Activated naive CD8-positive, alpha-beta T cell treated with anti-CD3 and anti-CD28 coated beads, Interleukin-2, amount 10 ng/mL, durations not matched to agents 7 days and 5 days (primary cell): ENCODE data around the gene RYR1. TPM values are rescaled to one million over a fixed set of nuclear protein-coding genes. Genes with fewer than 3 reads are reported as not detected.
"Not testable (repeated sequence)": the region's sequence is repeated elsewhere in the genome, so short reads cannot be mapped to it uniquely, and the experiment has no call there.

ENCODE experiments used
- ATAC-seq: fragments of 150-1000 bp; cut with Tn5 transposase; one replicate; pipeline ENCODE4 v1.10.0; 2021; ENCODE audit warnings: low read depth, moderate library complexity
- POLR2A ChIA-PET: fragments of 350-600 bp; sonication (Branson Sonifier 250); formaldehyde crosslinking; loops from one replicate; lab custom pipeline; 2021; ENCODE audit warnings: antibody characterized with exemption; lab: Charles Lee
- DNase-seq: peaks from one replicate; pipeline ENCODE4 v3.0.0; 2021
- H3K27ac Mint-ChIP-seq: one replicate; pipeline ENCODE4 v1.8.0; 2022; ENCODE audit warnings: mild to moderate bottlenecking, mixed read lengths
- H3K27me3 Mint-ChIP-seq: one replicate; pipeline ENCODE4 v1.8.0; 2022; ENCODE audit warnings: mild to moderate bottlenecking, moderate library complexity, mixed read lengths
- H3K36me3 Mint-ChIP-seq: one replicate; pipeline ENCODE4 v1.8.0; 2021; ENCODE audit warnings: mild to moderate bottlenecking, mixed read lengths
- H3K4me1 Mint-ChIP-seq: one replicate; pipeline ENCODE4 v1.8.0; 2021; ENCODE audit warnings: mixed read lengths
- H3K4me3 Mint-ChIP-seq: one replicate; pipeline ENCODE4 v1.8.0; 2022; ENCODE audit warnings: mild to moderate bottlenecking, moderate library complexity, mixed read lengths
- H3K9me3 Mint-ChIP-seq: one replicate; pipeline ENCODE4 v1.8.0; 2021; ENCODE audit warnings: mixed read lengths
- total RNA-seq, 2 experiments: library from RNA; stranded (reverse); gene quantifications; one replicate each; pipeline ENCODE4 v1.2.3, GENCODE V29; 2021

The RYR1 gene
- total RNA-seq, 2 experiments from 2014 or later, result 2.9 to 3.5 TPM

DNA sequence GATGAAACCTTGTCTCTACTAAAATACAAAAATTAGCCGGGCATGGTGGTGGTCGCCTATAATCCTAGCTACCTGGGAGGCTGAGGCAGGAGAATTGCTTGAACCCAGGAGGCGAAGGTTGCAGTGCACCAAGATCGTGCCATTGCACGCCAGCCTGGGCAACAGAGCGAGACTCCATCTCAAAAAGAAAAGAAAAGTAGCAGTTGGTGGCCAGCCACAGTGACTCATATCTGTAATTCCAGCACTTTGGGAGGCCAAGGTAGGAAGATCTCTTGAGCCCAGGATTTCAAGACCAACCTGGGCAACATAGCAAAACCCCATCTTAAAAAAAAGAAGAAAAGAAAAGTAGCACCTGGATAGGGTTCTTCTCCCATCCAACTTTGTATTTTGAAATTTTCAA, 79.7 kb downstream of the RYR1 start:
- not testable (repeated sequence) for H3K9me3 Mint-ChIP-seq, H3K36me3 Mint-ChIP-seq, ATAC-seq, DNase-seq
- peak overlapping the region; percentile 25 for H3K27ac Mint-ChIP-seq
- peaks cover 28% of the 10 kb centered on the region for H3K27me3 Mint-ChIP-seq
- POLR2A ChIA-PET, result interaction anchor here (1.1 to 2.1 kb wide), 2 partner anchors 25 to 106 kb away, joined by 3 to 5 read pairs; partner anchors contain the start of gene EIF3K
- peaks cover 21% of the 10 kb centered on the region for H3K4me1 Mint-ChIP-seq
- peak overlapping the region; percentile 20 for H3K4me3 Mint-ChIP-seq

DNA sequence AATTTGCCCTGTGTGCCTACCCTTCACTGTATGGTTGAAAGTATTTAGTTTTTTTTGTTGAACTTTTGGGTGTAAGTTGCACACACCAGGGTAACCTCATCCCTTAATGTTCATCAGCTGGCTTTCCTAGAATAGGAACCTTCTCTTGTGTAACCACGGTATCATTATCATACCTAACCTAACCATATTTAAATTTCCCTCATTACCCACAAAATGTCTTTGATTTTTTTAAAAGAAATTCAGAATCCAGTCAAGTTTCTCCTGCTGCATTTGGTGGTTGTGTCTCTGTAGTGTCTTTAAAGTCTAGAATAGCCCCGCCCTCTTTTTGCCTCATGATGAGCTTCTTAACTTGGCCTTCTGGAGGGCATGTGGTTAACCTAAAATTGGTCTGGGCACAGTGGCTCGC, 80.3 kb downstream of the RYR1 start:
- no peaks in the 10 kb centered on the region for H3K36me3 Mint-ChIP-seq
- H3K27me3 Mint-ChIP-seq, result peaks cover 24% of the 10 kb centered on the region
- H3K4me1 Mint-ChIP-seq, result peaks cover 21% of the 10 kb centered on the region
- ATAC-seq (peak; percentile 79), DNase-seq (no peak)
- POLR2A ChIA-PET, result interaction anchor here (0.5 to 2.1 kb wide), 11 partner anchors 25 to 605 kb away, joined by 3 to 13 read pairs (median 4); partner anchors contain the start of genes EIF3K, FAM98C and MAP4K1
- H3K4me3 Mint-ChIP-seq, result peak overlapping the region; percentile 20
- peak overlapping the region; percentile 26 for H3K27ac Mint-ChIP-seq
- no peaks in the 10 kb centered on the region for H3K9me3 Mint-ChIP-seq

GRCh38 chr19:38514812-38515633, 81.5 kb downstream of the RYR1 start:
- H3K27me3 Mint-ChIP-seq, result peaks cover 19% of the 10 kb centered on the region
- POLR2A ChIA-PET, result interaction anchor here (0.7 to 1.7 kb wide), 6 partner anchors 29 to 142 kb away, joined by 3 to 13 read pairs (median 3); partner anchors contain the start of genes FAM98C and MAP4K1
- peak overlapping the region; percentile 42 for H3K4me3 Mint-ChIP-seq
- H3K4me1 Mint-ChIP-seq, result peaks cover 21% of the 10 kb centered on the region
- H3K27ac Mint-ChIP-seq, result peak overlapping the region; percentile 69
- H3K9me3 Mint-ChIP-seq, result no peaks in the 10 kb centered on the region
- ATAC-seq (peak; percentile 64), DNase-seq (peak; percentile 89)
- H3K36me3 Mint-ChIP-seq, result no peaks in the 10 kb centered on the region

- Mint-ChIP-seq H3K36me3 (no peaks in the 10 kb centered on the region), H3K27ac (no peak overlapping the region), H3K4me3 (no peak overlapping the region), H3K27me3 (peaks cover 13% of the 10 kb centered on the region), H3K4me1 (peaks cover 21% of the 10 kb centered on the region), H3K9me3 (no peaks in the 10 kb centered on the region)
- POLR2A ChIA-PET, result interaction anchor here (0.8 kb wide), 1 partner anchor 119 kb away, joined by 3 read pairs; no protein-coding TSS in a partner anchor
- ATAC-seq (no peak), DNase-seq (no peak)
Observed at GRCh38 chr19:38515896-38516295, 82.4 kb downstream of the RYR1 start.

GRCh38 chr19:38516802-38517201, 83.3 kb downstream of the RYR1 start:
- H3K27me3 Mint-ChIP-seq, result peaks cover 6% of the 10 kb centered on the region
- ATAC-seq (no peak), DNase-seq (no peak)
- H3K4me3 Mint-ChIP-seq, result no peak overlapping the region
- H3K4me1 Mint-ChIP-seq, result peaks cover 19% of the 10 kb centered on the region
- H3K36me3 Mint-ChIP-seq, result no peaks in the 10 kb centered on the region
- POLR2A ChIA-PET, result interaction anchor here (0.6 kb wide), 1 partner anchor 53 kb away, joined by 3 read pairs; no protein-coding TSS in a partner anchor
- no peaks in the 10 kb centered on the region for H3K9me3 Mint-ChIP-seq
- H3K27ac Mint-ChIP-seq, result no peak overlapping the region

GRCh38 chr19:38517321-38517720, 83.8 kb downstream of the RYR1 start:
- Mint-ChIP-seq H3K27me3 (peaks cover 8% of the 10 kb centered on the region), H3K27ac (no peak overlapping the region), H3K9me3 (no peaks in the 10 kb centered on the region), H3K4me3 (no peak overlapping the region), H3K4me1 (peaks cover 19% of the 10 kb centered on the region), H3K36me3 (no peaks in the 10 kb centered on the region)
- DNase-seq (no peak), ATAC-seq (no peak)
- POLR2A ChIA-PET, result no interaction called here

DNA sequence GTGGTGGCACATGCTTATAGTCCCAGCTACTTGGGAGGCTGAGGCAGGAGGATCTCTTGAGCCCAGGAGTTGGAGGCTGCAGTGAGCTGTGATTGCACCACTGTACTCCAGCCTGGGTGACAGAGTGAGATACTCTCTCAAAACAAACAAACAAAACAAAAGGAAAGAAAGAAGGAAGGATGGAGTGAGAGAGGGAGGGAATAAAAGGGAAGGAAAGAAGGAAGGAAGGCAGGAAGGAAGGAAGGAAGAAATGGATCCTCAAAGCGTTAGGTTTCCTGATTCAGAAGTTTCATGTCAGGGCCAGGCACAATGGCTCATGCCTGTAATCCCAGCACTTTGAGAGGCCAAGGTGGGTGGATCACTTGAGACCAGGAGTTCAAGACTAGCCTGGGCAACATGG, 84.5 kb downstream of the RYR1 start:
- not testable (repeated sequence) for H3K9me3 Mint-ChIP-seq, H3K27me3 Mint-ChIP-seq, H3K4me3 Mint-ChIP-seq, H3K27ac Mint-ChIP-seq, DNase-seq, H3K36me3 Mint-ChIP-seq, ATAC-seq
- POLR2A ChIA-PET, result interaction anchor here (0.6 kb wide), 1 partner anchor 100 kb away, joined by 3 read pairs; the partner anchor contains the start of gene MAP4K1
- H3K4me1 Mint-ChIP-seq, result peaks cover 19% of the 10 kb centered on the region

DNA sequence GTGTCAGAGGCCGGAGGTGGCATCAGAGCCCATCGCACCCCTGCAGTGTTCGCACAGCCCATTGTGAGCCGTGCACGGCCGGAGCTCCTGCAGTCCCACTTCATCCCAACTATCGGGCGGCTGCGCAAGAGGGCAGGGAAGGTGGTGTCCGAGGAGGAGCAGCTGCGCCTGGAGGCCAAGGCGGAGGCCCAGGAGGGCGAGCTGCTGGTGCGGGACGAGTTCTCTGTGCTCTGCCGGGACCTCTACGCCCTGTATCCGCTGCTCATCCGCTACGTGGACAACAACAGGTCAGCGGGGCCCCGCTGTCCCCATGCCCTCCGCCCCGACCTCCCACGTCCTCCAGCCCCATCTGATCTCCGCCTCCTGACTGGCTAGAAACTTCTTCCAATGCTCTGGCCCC, 85.7 kb downstream of the RYR1 start:
- DNase-seq, result no peak
- no peaks in the 10 kb centered on the region for H3K9me3 Mint-ChIP-seq
- POLR2A ChIA-PET, result no interaction called here
- peaks cover 11% of the 10 kb centered on the region for H3K4me1 Mint-ChIP-seq
- no peak overlapping the region for H3K4me3 Mint-ChIP-seq
- no peaks in the 10 kb centered on the region for H3K36me3 Mint-ChIP-seq
- peaks cover 9% of the 10 kb centered on the region for H3K27me3 Mint-ChIP-seq
- H3K27ac Mint-ChIP-seq, result no peak overlapping the region
- ATAC-seq, result no peak

DNA sequence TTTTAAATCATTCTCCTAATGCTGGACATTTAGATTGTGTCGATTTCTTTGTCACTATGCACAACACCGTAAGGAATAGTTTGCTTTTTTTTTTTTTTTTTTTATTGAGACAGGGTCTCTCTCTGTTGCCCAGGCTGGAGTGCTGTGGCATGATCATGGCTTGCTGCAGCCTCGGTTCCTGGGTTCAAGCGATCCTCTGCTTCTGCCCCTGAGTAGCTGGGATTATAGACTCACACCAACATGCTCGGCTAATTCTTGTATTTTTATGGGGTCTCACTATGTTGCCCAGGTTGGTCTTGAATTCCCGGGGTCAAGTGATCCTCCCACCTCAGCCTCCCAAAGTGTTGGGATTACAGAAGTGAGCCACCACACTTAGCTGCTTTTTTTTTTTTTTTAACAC, 86.5 kb downstream of the RYR1 start:
- no peaks in the 10 kb centered on the region for H3K9me3 Mint-ChIP-seq
- DNase-seq, result no peak
- peaks cover 12% of the 10 kb centered on the region for H3K27me3 Mint-ChIP-seq
- no peak overlapping the region for H3K27ac Mint-ChIP-seq
- H3K36me3 Mint-ChIP-seq, result no peaks in the 10 kb centered on the region
- ATAC-seq, result no peak
- peaks cover 8% of the 10 kb centered on the region for H3K4me1 Mint-ChIP-seq
- POLR2A ChIA-PET, result no interaction called here
- H3K4me3 Mint-ChIP-seq, result no peak overlapping the region

DNA sequence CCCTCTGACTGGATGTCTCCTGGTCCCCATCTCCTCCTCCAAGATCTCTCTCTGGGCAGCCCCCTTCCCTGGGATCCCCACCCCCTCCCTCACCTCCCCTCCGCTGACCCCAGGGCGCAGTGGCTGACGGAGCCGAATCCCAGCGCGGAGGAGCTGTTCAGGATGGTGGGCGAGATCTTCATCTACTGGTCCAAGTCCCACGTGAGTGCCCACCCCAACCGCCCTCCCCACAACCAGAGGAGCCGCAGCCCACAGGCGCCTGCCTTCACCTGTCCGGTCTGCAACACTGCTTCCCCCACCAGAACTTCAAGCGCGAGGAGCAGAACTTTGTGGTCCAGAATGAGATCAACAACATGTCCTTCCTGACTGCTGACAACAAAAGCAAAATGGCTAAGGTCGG, 89.4 kb downstream of the RYR1 start:
- Mint-ChIP-seq H3K27me3 (peaks cover 12% of the 10 kb centered on the region), H3K4me1 (peaks cover 7% of the 10 kb centered on the region)
- POLR2A ChIA-PET, result no interaction called here

GRCh38 chr19:38523319-38523718, 89.8 kb downstream of the RYR1 start:
- DNase-seq (no peak), ATAC-seq (no peak)
- POLR2A ChIA-PET, result no interaction called here
- Mint-ChIP-seq H3K9me3 (no peaks in the 10 kb centered on the region), H3K36me3 (no peaks in the 10 kb centered on the region), H3K4me1 (peaks cover 9% of the 10 kb centered on the region), H3K27me3 (peaks cover 15% of the 10 kb centered on the region), H3K4me3 (no peak overlapping the region), H3K27ac (no peak overlapping the region)

More for the DNA sequence above, 89.4 kb downstream of the RYR1 start:
- ATAC-seq (no peak), DNase-seq (no peak)
- Mint-ChIP-seq H3K27ac (no peak overlapping the region), H3K36me3 (no peaks in the 10 kb centered on the region), H3K9me3 (no peaks in the 10 kb centered on the region), H3K4me3 (no peak overlapping the region)

- Mint-ChIP-seq H3K4me3 (no peak overlapping the region), H3K4me1 (peaks cover 9% of the 10 kb centered on the region), H3K27ac (peak overlapping the region; percentile 15), H3K36me3 (no peaks in the 10 kb centered on the region), H3K27me3 (peaks cover 19% of the 10 kb centered on the region), H3K9me3 (no peaks in the 10 kb centered on the region)
- ATAC-seq (no peak), DNase-seq (no peak)
- POLR2A ChIA-PET, result no interaction called here
Observed at GRCh38 chr19:38524369-38524768, 90.9 kb downstream of the RYR1 start.

GRCh38 chr19:38524994-38525634, 91.6 kb downstream of the RYR1 start:
- no peak for ATAC-seq
- Mint-ChIP-seq H3K4me1 (peaks cover 9% of the 10 kb centered on the region), H3K27ac (no peak overlapping the region), H3K27me3 (peaks cover 21% of the 10 kb centered on the region), H3K36me3 (no peaks in the 10 kb centered on the region), H3K4me3 (no peak overlapping the region), H3K9me3 (no peaks in the 10 kb centered on the region)
- no peak for DNase-seq
- POLR2A ChIA-PET, result no interaction called here
